Mucosa of rectum (tissue), 2 donors: ENCODE data around the gene AGBL4.

Experiments used
- H3K27ac ChIP-seq, 2 donors: one replicate each; pipeline ENCODE4 v1.7.0; 2013; ENCODE audit warnings: inconsistent platforms in 2 of 2, low read depth in 2 of 2, low read length in 2 of 2
- H3K27me3 ChIP-seq, 2 donors: one replicate each; pipeline ENCODE4 v1.7.0; 2013; ENCODE audit warnings: low read length in 2 of 2; ENCODE audit not compliant: control insufficient read depth in 2 of 2, insufficient read depth in 2 of 2
- H3K36me3 ChIP-seq, 2 donors: one replicate each; pipeline ENCODE4 v1.7.0; 2013; ENCODE audit warnings: low read length in 2 of 2; ENCODE audit not compliant: control insufficient read depth in 2 of 2, insufficient read depth in 2 of 2
- H3K4me1 ChIP-seq, 2 donors: one replicate each; pipeline ENCODE4 v1.7.0; 2013; ENCODE audit warnings: low read length in 2 of 2, mild to moderate bottlenecking in 1 of 2; ENCODE audit not compliant: control insufficient read depth in 2 of 2, insufficient read depth in 2 of 2
- H3K4me3 ChIP-seq, 2 donors: one replicate each; pipeline ENCODE4 v1.7.0; 2013; ENCODE audit warnings: low read length in 2 of 2
- H3K9ac ChIP-seq, 2 donors: one replicate each; pipeline ENCODE4 v1.7.0; 2013; ENCODE audit warnings: low read length in 2 of 2, low read depth in 1 of 2, mild to moderate bottlenecking in 1 of 2
- H3K9me3 ChIP-seq, 2 donors: one replicate each; pipeline ENCODE4 v1.7.0; 2013; ENCODE audit warnings: low read length in 2 of 2; ENCODE audit not compliant: control insufficient read depth in 2 of 2
- donor health status: healthy.
- donor health status: Normal muscosa, but diverticular disease.

Gene AGBL4

GRCh38 chr1:48571303-48571987, 1452.3 kb downstream of the AGBL4 start:
- Histone ChIP-seq H3K36me3 (no peaks in the 10 kb centered on the region), H3K9ac (no peak overlapping the region), H3K4me3 (no peak overlapping the region), H3K27ac (no peak overlapping the region), H3K4me1 (no peaks in the 10 kb centered on the region), H3K27me3 (peaks cover 6 to 7% of the 10 kb centered on the region in 2 donors), H3K9me3 (no peaks in the 10 kb centered on the region)

GRCh38 chr1:48570568-48570967, 1453.2 kb downstream of the AGBL4 start:
- Histone ChIP-seq H3K4me1 (no peaks in the 10 kb centered on the region), H3K9me3 (no peaks in the 10 kb centered on the region), H3K27ac (no peak overlapping the region), H3K36me3 (no peaks in the 10 kb centered on the region), H3K9ac (no peak overlapping the region), H3K27me3 (peaks cover 3 to 6% of the 10 kb centered on the region in 2 donors), H3K4me3 (no peak overlapping the region)

GRCh38 chr1:48568501-48568900, 1455.3 kb downstream of the AGBL4 start:
- H3K27me3 ChIP-seq: peaks cover 3 to 6% of the 10 kb centered on the region in 2 donors
- H3K4me1 ChIP-seq: no peaks in the 10 kb centered on the region
- no peaks in the 10 kb centered on the region for H3K36me3 ChIP-seq
- H3K27ac ChIP-seq: no peak overlapping the region
- H3K4me3 ChIP-seq: no peak overlapping the region
- H3K9me3 ChIP-seq: no peaks in the 10 kb centered on the region
- no peak overlapping the region for H3K9ac ChIP-seq

- no peaks in the 10 kb centered on the region for H3K36me3 ChIP-seq
Measured at GRCh38 chr1:48566492-48566891, 1457.3 kb downstream of the AGBL4 start.

GRCh38 chr1:48563021-48563420, 1460.7 kb downstream of the AGBL4 start:
- no peaks in the 10 kb centered on the region for H3K4me1 ChIP-seq
- H3K4me3 ChIP-seq: no peak overlapping the region
- no peak overlapping the region for H3K9ac ChIP-seq
- H3K36me3 ChIP-seq: no peaks in the 10 kb centered on the region
- no peaks in the 10 kb centered on the region for H3K9me3 ChIP-seq
- H3K27me3 ChIP-seq: no peaks in the 10 kb centered on the region
- H3K27ac ChIP-seq: no peak overlapping the region

More at GRCh38 chr1:48566492-48566891, 1457.3 kb downstream of the AGBL4 start:
- Histone ChIP-seq H3K4me3 (no peak overlapping the region), H3K4me1 (no peaks in the 10 kb centered on the region), H3K9ac (no peak overlapping the region), H3K27ac (no peak overlapping the region), H3K9me3 (no peaks in the 10 kb centered on the region), H3K27me3 (peaks cover 0 to 3% of the 10 kb centered on the region in 2 donors)

- H3K9me3 ChIP-seq: no peaks in the 10 kb centered on the region
- no peak overlapping the region for H3K27ac ChIP-seq
- H3K36me3 ChIP-seq: no peaks in the 10 kb centered on the region
- H3K4me3 ChIP-seq: no peak overlapping the region
- H3K27me3 ChIP-seq: no peaks in the 10 kb centered on the region
- no peaks in the 10 kb centered on the region for H3K4me1 ChIP-seq
- H3K9ac ChIP-seq: no peak overlapping the region
Measured at GRCh38 chr1:48561444-48561843, 1462.3 kb downstream of the AGBL4 start.

- Histone ChIP-seq H3K27ac (no peak overlapping the region), H3K9me3 (no peaks in the 10 kb centered on the region), H3K27me3 (no peaks in the 10 kb centered on the region), H3K36me3 (no peaks in the 10 kb centered on the region), H3K4me1 (no peaks in the 10 kb centered on the region), H3K9ac (no peak overlapping the region), H3K4me3 (no peak overlapping the region)
Measured at GRCh38 chr1:48560577-48560976, 1463.2 kb downstream of the AGBL4 start.

- H3K9ac ChIP-seq: no peak overlapping the region
- no peak overlapping the region for H3K4me3 ChIP-seq
- no peaks in the 10 kb centered on the region for H3K4me1 ChIP-seq
Measured at GRCh38 chr1:48560116-48560515, 1463.6 kb downstream of the AGBL4 start.

GRCh38 chr1:48558366-48558765, 1465.4 kb downstream of the AGBL4 start:
- no peak overlapping the region for H3K9ac ChIP-seq
- H3K36me3 ChIP-seq: no peaks in the 10 kb centered on the region
- H3K4me1 ChIP-seq: no peaks in the 10 kb centered on the region
- no peaks in the 10 kb centered on the region for H3K27me3 ChIP-seq
- H3K9me3 ChIP-seq: no peaks in the 10 kb centered on the region
- H3K4me3 ChIP-seq: no peak overlapping the region
- no peak overlapping the region for H3K27ac ChIP-seq

More at GRCh38 chr1:48560116-48560515, 1463.6 kb downstream of the AGBL4 start:
- Histone ChIP-seq H3K27ac (no peak overlapping the region), H3K27me3 (no peaks in the 10 kb centered on the region), H3K36me3 (no peaks in the 10 kb centered on the region), H3K9me3 (no peaks in the 10 kb centered on the region)

- no peaks in the 10 kb centered on the region for H3K4me1 ChIP-seq
- H3K4me3 ChIP-seq: no peak overlapping the region
- no peaks in the 10 kb centered on the region for H3K36me3 ChIP-seq
- no peaks in the 10 kb centered on the region for H3K27me3 ChIP-seq
- no peak overlapping the region for H3K9ac ChIP-seq
- no peak overlapping the region for H3K27ac ChIP-seq
- no peaks in the 10 kb centered on the region for H3K9me3 ChIP-seq
Measured at GRCh38 chr1:48556186-48556850, 1467.4 kb downstream of the AGBL4 start.
